Measurements from ENCODE around the gene KDM6B.

The KDM6B gene

GRCh38 chr17:7882629-7883028 is 48.6 kb downstream of the KDM6B start:
- no peak for TF ChIP-seq CREB1 (IDR thresholded peaks at IDR 0.05; ENCODE audit: low read depth)
- TF ChIP-seq, protein P1, sequence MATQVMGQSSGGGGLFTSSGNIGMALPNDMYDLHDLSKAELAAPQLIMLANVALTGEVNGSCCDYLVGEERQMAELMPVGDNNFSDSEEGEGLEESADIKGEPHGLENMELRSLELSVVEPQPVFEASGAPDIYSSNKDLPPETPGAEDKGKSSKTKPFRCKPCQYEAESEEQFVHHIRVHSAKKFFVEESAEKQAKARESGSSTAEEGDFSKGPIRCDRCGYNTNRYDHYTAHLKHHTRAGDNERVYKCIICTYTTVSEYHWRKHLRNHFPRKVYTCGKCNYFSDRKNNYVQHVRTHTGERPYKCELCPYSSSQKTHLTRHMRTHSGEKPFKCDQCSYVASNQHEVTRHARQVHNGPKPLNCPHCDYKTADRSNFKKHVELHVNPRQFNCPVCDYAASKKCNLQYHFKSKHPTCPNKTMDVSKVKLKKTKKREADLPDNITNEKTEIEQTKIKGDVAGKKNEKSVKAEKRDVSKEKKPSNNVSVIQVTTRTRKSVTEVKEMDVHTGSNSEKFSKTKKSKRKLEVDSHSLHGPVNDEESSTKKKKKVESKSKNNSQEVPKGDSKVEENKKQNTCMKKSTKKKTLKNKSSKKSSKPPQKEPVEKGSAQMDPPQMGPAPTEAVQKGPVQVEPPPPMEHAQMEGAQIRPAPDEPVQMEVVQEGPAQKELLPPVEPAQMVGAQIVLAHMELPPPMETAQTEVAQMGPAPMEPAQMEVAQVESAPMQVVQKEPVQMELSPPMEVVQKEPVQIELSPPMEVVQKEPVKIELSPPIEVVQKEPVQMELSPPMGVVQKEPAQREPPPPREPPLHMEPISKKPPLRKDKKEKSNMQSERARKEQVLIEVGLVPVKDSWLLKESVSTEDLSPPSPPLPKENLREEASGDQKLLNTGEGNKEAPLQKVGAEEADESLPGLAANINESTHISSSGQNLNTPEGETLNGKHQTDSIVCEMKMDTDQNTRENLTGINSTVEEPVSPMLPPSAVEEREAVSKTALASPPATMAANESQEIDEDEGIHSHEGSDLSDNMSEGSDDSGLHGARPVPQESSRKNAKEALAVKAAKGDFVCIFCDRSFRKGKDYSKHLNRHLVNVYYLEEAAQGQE (IDR thresholded peaks at IDR 0.05; ENCODE audit: low read depth), result no peak
- TF ChIP-seq RAD21 (IDR thresholded peaks at IDR 0.05; ENCODE audit: low read depth), result no peak
- no peak for TF ChIP-seq CEBPB (IDR thresholded peaks at IDR 0.05)
- TF ChIP-seq ZBTB7A (IDR thresholded peaks at IDR 0.05; ENCODE audit: low read depth), result no peak
- TF ChIP-seq EP300 (IDR thresholded peaks at IDR 0.05; ENCODE audit: borderline replicate concordance), result no peak
- TF ChIP-seq FOXM1 (IDR thresholded peaks at IDR 0.05; ENCODE audit: borderline replicate concordance, low read depth), result no peak
- TF ChIP-seq TAF1 (IDR thresholded peaks at IDR 0.05; ENCODE audit: low read depth), result no peak
- no peak for TF ChIP-seq TEAD4 (IDR thresholded peaks at IDR 0.05)
- no peak for TF ChIP-seq EGR1 (IDR thresholded peaks at IDR 0.05)
- TF ChIP-seq USF1 (IDR thresholded peaks at IDR 0.05), result no peak

Data from Ishikawa (cell line).